ENCODE data around the gene ZDHHC7. TPM values are rescaled to one million over a fixed set of nuclear protein-coding genes. Genes with fewer than 3 reads are reported as not detected.

ZDHHC7 gene
- total and polyA plus RNA-seq, 9 donors = 23.9 to 54.5 (median 32.7) TPM

DNA sequence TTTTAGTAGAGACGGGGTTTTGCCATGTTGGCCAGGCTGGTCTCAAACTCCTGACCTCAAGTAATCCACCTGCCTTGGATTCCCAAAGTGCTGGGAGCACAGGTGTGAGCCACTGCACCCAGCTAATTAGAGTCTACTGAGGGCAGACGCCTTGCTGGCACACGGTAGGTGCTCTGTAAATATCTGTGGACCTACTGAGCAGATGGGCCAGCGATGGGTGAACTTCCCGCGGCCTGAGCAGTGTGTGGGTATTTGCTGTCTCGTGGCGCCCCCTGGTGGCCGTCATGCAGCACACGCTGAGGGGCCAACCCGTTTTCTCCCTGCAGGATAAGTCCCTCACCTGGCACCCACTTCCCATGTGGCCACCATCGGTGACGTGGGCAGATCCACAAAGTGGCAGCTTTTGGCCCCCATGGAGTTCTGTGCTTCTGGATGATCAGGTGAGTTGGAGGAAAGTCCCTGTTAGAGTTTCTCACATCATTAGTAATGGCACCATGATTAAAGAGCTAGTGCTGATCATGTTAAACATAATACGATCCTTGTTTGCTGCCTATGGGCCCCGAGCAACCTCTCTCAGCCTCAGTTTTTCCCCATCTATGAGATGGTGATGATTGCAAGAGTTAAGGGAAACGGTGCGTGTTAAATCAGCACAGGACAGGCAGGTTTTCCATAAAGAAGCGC, 40.7 kb downstream of the ZDHHC7 start:
- Histone ChIP-seq H3K9me3 (no peaks in the 10 kb centered on the region), H3K36me3 (no peaks in the 10 kb centered on the region), H3K27me3 (no peaks in the 10 kb centered on the region), H3K4me1 (ENCODE audit: insufficient read depth) (no peaks in the 10 kb centered on the region), H3K4me3 (no peak overlapping the region), H3K27ac (no peak overlapping the region)
- DNase-seq = peak; percentile 75 to 88 (median 85)
- TF ChIP-seq EP300 (IDR thresholded peaks at IDR 0.05) = no peak
- no peak for TF ChIP-seq POLR2A (IDR thresholded peaks at IDR 0.05)
- TF ChIP-seq, protein P1, sequence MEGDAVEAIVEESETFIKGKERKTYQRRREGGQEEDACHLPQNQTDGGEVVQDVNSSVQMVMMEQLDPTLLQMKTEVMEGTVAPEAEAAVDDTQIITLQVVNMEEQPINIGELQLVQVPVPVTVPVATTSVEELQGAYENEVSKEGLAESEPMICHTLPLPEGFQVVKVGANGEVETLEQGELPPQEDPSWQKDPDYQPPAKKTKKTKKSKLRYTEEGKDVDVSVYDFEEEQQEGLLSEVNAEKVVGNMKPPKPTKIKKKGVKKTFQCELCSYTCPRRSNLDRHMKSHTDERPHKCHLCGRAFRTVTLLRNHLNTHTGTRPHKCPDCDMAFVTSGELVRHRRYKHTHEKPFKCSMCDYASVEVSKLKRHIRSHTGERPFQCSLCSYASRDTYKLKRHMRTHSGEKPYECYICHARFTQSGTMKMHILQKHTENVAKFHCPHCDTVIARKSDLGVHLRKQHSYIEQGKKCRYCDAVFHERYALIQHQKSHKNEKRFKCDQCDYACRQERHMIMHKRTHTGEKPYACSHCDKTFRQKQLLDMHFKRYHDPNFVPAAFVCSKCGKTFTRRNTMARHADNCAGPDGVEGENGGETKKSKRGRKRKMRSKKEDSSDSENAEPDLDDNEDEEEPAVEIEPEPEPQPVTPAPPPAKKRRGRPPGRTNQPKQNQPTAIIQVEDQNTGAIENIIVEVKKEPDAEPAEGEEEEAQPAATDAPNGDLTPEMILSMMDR (IDR thresholded peaks at IDR 0.05) = peak; percentile 73 to 96 (median 96)
- 16 to 19% (median 17%) methylated on average over 18 of the region's 18 CpGs for WGBS, 3 donors
- intact Hi-C loops (cut with DNase I) = loop anchor here (1.0 to 10.0 kb wide), 3 partner anchors 216 to 456 kb away; no protein-coding TSS in a partner anchor

GRCh38 chr16:84967828-84968227, 43.5 kb downstream of the ZDHHC7 start:
- Histone ChIP-seq H3K27me3 (no peaks in the 10 kb centered on the region), H3K27ac (no peak overlapping the region), H3K36me3 (no peaks in the 10 kb centered on the region), H3K4me3 (no peak overlapping the region), H3K9me3 (no peaks in the 10 kb centered on the region), H3K4me1 (ENCODE audit: insufficient read depth) (no peaks in the 10 kb centered on the region)
- DNase-seq = no peak
- TF ChIP-seq POLR2A (IDR thresholded peaks at IDR 0.05) = no peak
- no peak for TF ChIP-seq EP300 (IDR thresholded peaks at IDR 0.05)
- TF ChIP-seq, protein P1 (IDR thresholded peaks at IDR 0.05) = no peak
- WGBS, 3 donors = 72 to 79% (median 76%) methylated on average over 16 of the region's 16 CpGs
- intact Hi-C loops (cut with DNase I) = loop anchor here in 2 of 4 donors (10.0 kb wide), 2 partner anchors 343 to 453 kb away; no protein-coding TSS in a partner anchor

DNA sequence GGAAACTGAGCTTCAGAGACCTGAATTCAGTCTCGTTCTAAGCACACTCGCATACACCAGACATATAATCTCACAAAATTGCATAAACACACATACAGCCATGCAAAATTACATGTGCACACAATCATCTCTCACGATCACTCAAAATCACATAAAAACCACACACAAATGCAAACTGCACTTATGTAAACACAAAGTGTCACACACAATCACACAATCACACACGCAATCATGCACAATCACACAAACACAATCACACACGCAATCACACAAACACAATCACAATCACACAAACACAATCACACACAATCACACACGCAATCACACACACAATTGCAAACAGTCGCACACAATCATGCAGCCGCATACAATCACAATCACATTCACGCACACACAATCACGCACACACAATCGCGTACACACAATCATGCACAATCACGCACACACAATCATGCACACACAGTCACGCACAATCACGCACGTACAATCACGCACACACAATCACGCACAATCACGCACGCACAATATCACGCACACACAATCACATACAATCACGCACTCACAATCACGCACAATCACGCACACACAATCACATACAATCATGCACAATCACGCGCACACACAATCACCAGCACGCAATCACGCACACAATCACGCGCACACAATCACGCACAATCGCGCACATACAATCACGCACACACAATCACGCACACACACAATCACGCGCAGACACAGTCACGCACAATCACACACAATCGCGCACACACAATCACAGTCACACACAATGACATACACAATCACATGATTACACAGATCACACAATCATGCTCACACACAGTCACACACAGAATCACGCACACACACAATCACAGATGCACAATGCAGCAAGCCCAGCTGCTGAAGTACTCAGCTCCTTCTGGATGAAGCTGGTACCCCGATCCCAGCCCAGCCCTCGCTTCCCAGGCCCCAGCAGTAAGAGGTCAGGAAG, 45.6 kb downstream of the ZDHHC7 start:
- DNase-seq = no peak
- TF ChIP-seq, protein P1 (IDR thresholded peaks at IDR 0.05) = no peak
- no peak for TF ChIP-seq POLR2A (IDR thresholded peaks at IDR 0.05)
- no peak for TF ChIP-seq EP300 (IDR thresholded peaks at IDR 0.05)
- 89% methylated on average over 43 of the region's 43 CpGs for WGBS, 3 donors
- Histone ChIP-seq H3K27ac (no peak overlapping the region), H3K36me3 (no peaks in the 10 kb centered on the region), H3K27me3 (no peaks in the 10 kb centered on the region), H3K4me3 (no peak overlapping the region), H3K9me3 (no peaks in the 10 kb centered on the region), H3K4me1 (ENCODE audit: insufficient read depth) (no peaks in the 10 kb centered on the region)
- intact Hi-C loops (cut with DNase I) = loop anchor here in 2 of 4 donors (10.0 kb wide), 2 partner anchors 341 to 451 kb away; no protein-coding TSS in a partner anchor

DNA sequence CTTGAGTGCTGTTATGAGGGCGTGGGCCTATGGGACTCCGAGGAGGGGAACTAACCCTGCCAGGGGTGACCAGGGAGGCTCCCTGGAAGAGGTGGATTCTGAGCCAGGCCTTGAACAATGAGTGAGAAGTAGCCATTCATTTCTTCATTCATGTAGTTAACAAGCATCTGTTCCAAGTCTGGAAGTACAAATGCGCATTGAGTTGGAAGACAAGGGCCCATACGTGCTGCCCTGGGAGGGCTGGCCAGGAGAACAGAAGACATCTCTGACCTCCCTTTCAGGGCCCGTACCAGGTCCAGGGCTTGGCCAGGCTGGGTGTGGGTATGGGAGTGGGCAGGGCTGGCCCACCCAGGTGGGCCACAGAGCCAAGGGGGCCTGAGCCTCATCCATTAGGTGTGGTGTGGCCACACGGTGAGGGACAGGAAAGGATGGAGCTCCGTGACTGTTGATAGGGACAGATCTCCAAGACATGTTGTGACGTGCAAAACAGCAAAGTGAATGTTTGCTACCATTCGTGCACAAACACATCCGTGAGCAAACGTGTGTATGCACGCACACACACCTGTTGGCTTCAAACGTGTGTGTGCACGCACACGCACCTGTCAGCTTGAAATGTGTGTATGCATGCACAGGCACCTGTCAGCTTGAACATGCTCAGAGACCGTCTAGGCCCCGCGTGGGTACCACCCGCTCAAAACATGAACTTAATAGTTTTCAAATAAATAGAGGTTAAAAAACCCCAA, 46.8 kb downstream of the ZDHHC7 start:
- TF ChIP-seq POLR2A (IDR thresholded peaks at IDR 0.05) (no peak), EP300 (IDR thresholded peaks at IDR 0.05) (no peak)
- TF ChIP-seq, protein P1 (IDR thresholded peaks at IDR 0.05) = no peak
- intact Hi-C loops (cut with DNase I) = loop anchor here in 2 of 4 donors (10.0 kb wide), 2 partner anchors 340 to 450 kb away; no protein-coding TSS in a partner anchor
- DNase-seq = no peak
- no peaks in the 10 kb centered on the region for H3K27me3 ChIP-seq
- H3K9me3 ChIP-seq = no peaks in the 10 kb centered on the region
- H3K4me1 ChIP-seq (ENCODE audit: insufficient read depth) = no peaks in the 10 kb centered on the region
- H3K36me3 ChIP-seq = no peaks in the 10 kb centered on the region
- H3K4me3 ChIP-seq = no peak overlapping the region
- WGBS, 3 donors = 93 to 95% (median 94%) methylated on average over 19 of the region's 19 CpGs
- no peak overlapping the region for H3K27ac ChIP-seq
